ENCODE data around the gene CCT4.

Gene CCT4

GRCh38 chr2:61832183-61832841 is 56.1 kb downstream of the CCT4 start:
- H3K27ac ChIP-seq = no peak overlapping the region
- TF ChIP-seq ZFX (IDR thresholded peaks at IDR 0.05) = no peak
- TF ChIP-seq, protein P1, sequence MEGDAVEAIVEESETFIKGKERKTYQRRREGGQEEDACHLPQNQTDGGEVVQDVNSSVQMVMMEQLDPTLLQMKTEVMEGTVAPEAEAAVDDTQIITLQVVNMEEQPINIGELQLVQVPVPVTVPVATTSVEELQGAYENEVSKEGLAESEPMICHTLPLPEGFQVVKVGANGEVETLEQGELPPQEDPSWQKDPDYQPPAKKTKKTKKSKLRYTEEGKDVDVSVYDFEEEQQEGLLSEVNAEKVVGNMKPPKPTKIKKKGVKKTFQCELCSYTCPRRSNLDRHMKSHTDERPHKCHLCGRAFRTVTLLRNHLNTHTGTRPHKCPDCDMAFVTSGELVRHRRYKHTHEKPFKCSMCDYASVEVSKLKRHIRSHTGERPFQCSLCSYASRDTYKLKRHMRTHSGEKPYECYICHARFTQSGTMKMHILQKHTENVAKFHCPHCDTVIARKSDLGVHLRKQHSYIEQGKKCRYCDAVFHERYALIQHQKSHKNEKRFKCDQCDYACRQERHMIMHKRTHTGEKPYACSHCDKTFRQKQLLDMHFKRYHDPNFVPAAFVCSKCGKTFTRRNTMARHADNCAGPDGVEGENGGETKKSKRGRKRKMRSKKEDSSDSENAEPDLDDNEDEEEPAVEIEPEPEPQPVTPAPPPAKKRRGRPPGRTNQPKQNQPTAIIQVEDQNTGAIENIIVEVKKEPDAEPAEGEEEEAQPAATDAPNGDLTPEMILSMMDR (conservative IDR thresholded peaks at IDR 0.05) = no peak

DNA sequence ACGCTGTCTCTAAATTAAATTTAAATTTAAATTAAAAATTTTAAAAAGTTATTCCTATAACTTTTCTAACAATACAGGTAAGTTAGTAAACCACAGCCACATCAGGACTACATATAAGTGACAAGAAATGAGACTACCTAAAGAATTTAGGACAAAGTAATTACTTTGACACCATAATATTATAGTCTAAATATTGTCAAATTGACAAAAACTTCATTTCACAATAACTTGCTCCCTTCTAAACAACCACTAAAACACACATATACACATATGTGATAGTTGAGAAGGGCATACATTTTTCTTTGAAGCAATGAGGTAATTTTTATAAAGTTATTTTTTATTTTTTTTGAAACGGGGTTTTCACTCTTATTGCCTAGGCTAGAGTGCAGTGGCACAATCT is 66.2 kb downstream of the CCT4 start:
- no peak overlapping the region for H3K27ac ChIP-seq
- TF ChIP-seq, protein P1 (conservative IDR thresholded peaks at IDR 0.05) = no peak
- no peak for TF ChIP-seq ZFX (IDR thresholded peaks at IDR 0.05)

Data from C4-2B (cell line).